PC-9 (cell line): ENCODE data around the gene WRAP53. TPM values are rescaled to one million over a fixed set of nuclear protein-coding genes. Genes with fewer than 3 reads are reported as not detected.

Source experiments
- BruUV-seq: library from RNA; stranded (reverse); fragments of 400-500 nt; replicated peaks from 2 replicates; lab custom pipeline; 2021; lab: Mats Ljungman, UMichigan
- CTCF ChIA-PET: fragments of 300-600 bp; sonication (Branson Sonifier 250); formaldehyde crosslinking; loops from one replicate; lab custom pipeline; 2022; ENCODE audit warnings: antibody characterized with exemption; lab: Charles Lee
- POLR2A ChIA-PET: fragments of 300-600 bp; sonication (Branson Sonifier 250); formaldehyde crosslinking; loops from one replicate; lab custom pipeline; 2022; ENCODE audit warnings: antibody characterized with exemption; ENCODE audit not compliant: unreplicated experiment; lab: Charles Lee
- DNase-seq, 2 experiments: peaks; one replicate each; pipeline versions ENCODE4 v3.0.0 to v3.0.0-alpha.2; 2015 to 2022; ENCODE audit warnings: mixed read lengths in 1 of 2
- H2AFZ ChIP-seq: fragments of 200-600 bp; sonication (generic); 2 replicates; pipeline ENCODE4 v1.8.1; 2017; ENCODE audit warnings: antibody characterized with exemption
- H3F3A ChIP-seq: fragments of 200-600 bp; sonication (generic); 2 replicates; pipeline ENCODE4 v1.8.1; 2017; ENCODE audit warnings: antibody characterized with exemption, mild to moderate bottlenecking, low read depth; ENCODE audit not compliant: insufficient read depth
- H3K27ac ChIP-seq: fragments of 200-600 bp; sonication (generic); 2 replicates; pipeline ENCODE4 v1.6.1; 2016; ENCODE audit warnings: mixed run types
- H3K27me3 ChIP-seq: fragments of 200-600 bp; sonication (generic); 2 replicates; pipeline ENCODE4 v1.6.1; 2016; ENCODE audit warnings: low read depth, mixed run types; ENCODE audit not compliant: insufficient read depth
- H3K36me3 ChIP-seq: fragments of 200-600 bp; sonication (generic); 2 replicates; pipeline ENCODE4 v1.6.1; 2016; ENCODE audit warnings: low read depth, mixed run types
- H3K4me1 ChIP-seq: fragments of 200-600 bp; sonication (generic); replicated peaks from 2 replicates; pipeline ENCODE4 v1.6.1; 2016; ENCODE audit warnings: mixed run types; ENCODE audit not compliant: insufficient read depth
- H3K4me2 ChIP-seq: fragments of 200-600 bp; sonication (generic); 2 replicates; pipeline ENCODE4 v1.6.1; 2017; ENCODE audit warnings: mixed run types
- H3K4me3 ChIP-seq: fragments of 200-600 bp; sonication (generic); 2 replicates; pipeline ENCODE4 v1.6.1; 2016; ENCODE audit warnings: mixed run types
- H3K79me2 ChIP-seq: fragments of 200-600 bp; sonication (generic); 2 replicates; pipeline ENCODE4 v1.6.1; 2017; ENCODE audit warnings: low read depth, mixed run types
- H3K9me2 ChIP-seq: fragments of 200-600 bp; sonication (generic); 2 replicates; pipeline ENCODE4 v1.8.1; 2017; ENCODE audit warnings: mild to moderate bottlenecking; ENCODE audit not compliant: insufficient read depth
- H3K9me3 ChIP-seq: fragments of 200-600 bp; sonication (generic); 2 replicates; pipeline ENCODE4 v1.8.1; 2016; ENCODE audit warnings: low read depth; ENCODE audit not compliant: insufficient read depth
- H4K20me1 ChIP-seq: fragments of 200-600 bp; sonication (generic); 2 replicates; pipeline ENCODE4 v1.8.1; 2017; ENCODE audit not compliant: insufficient read depth
- EZH2 ChIP-seq: fragments of 200-600 bp; sonication (generic); IDR thresholded peaks from 2 replicates; pipeline ENCODE4 v1.8.0; 2017; ENCODE audit warnings: antibody characterized with exemption, low read depth
- intact Hi-C: fragments of 100-400 bp; cut with micrococcal nuclease; formaldehyde crosslinking; loops from one replicate; pipeline ENCODE4 v1.10.0; 2022; ENCODE audit not compliant: unreplicated experiment
- total RNA-seq: library from RNA; stranded (reverse); gene quantifications from 2 replicates; pipeline ENCODE4 v1.2.3, GENCODE V29; 2021
- TF ChIP-seq, protein P1 (sequence below): fragments of 200-600 bp; sonication (generic); conservative IDR thresholded peaks from 2 replicates; pipeline ENCODE4 v1.6.1; 2017; ENCODE audit warnings: mixed run types, antibody characterized with exemption, mild to moderate bottlenecking, moderate library complexity

The WRAP53 gene
- total RNA-seq, 1 experiment from 2014 or later, result 31.9 TPM

DNA sequence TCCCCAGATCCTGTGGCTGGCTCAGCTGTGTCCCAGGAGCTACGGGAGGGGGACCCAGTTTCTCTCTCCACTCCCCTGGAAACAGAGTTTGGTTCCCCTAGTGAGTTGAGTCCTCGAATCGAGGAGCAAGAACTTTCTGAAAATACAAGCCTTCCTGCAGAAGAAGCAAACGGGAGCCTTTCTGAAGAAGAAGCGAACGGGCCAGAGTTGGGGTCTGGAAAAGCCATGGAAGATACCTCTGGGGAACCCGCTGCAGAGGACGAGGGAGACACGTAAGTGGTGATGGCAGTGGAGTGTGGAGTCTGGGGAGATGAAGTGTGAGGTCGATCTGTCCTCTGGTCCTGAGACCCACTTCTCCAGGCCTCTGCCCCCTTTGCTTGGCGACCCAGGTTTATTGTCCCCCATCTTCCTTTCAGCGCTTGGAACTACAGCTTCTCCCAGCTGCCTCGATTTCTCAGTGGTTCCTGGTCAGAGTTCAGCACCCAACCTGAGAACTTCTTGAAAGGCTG is 585 bp downstream of the WRAP53 start:
- no peaks in the 10 kb centered on the region for H3K9me2 ChIP-seq
- BruUV-seq, result TSS peak; percentile 26
- no peak for DNase-seq
- H3K36me3 ChIP-seq, result peaks cover 14% of the 10 kb centered on the region
- peaks cover 13% of the 10 kb centered on the region for H4K20me1 ChIP-seq
- intact Hi-C loops, result loop anchor here (1.0 to 5.0 kb wide), 12 partner anchors 28 to 642 kb away; partner anchors contain the start of genes CLDN7, DNAH2, SHBG and SLC2A4
- no peak for TF ChIP-seq EZH2
- TF ChIP-seq, protein P1, sequence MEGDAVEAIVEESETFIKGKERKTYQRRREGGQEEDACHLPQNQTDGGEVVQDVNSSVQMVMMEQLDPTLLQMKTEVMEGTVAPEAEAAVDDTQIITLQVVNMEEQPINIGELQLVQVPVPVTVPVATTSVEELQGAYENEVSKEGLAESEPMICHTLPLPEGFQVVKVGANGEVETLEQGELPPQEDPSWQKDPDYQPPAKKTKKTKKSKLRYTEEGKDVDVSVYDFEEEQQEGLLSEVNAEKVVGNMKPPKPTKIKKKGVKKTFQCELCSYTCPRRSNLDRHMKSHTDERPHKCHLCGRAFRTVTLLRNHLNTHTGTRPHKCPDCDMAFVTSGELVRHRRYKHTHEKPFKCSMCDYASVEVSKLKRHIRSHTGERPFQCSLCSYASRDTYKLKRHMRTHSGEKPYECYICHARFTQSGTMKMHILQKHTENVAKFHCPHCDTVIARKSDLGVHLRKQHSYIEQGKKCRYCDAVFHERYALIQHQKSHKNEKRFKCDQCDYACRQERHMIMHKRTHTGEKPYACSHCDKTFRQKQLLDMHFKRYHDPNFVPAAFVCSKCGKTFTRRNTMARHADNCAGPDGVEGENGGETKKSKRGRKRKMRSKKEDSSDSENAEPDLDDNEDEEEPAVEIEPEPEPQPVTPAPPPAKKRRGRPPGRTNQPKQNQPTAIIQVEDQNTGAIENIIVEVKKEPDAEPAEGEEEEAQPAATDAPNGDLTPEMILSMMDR, result no peak
- H3K4me3 ChIP-seq, result peak overlapping the region; percentile 99
- peaks cover 10% of the 10 kb centered on the region for H3K4me1 ChIP-seq
- no peak overlapping the region for H3K27ac ChIP-seq
- H3K79me2 ChIP-seq, result peaks cover 51% of the 10 kb centered on the region
- peak overlapping the region; percentile 86 for H2AFZ ChIP-seq
- H3F3A ChIP-seq, result peaks cover 33% of the 10 kb centered on the region
- H3K27me3 ChIP-seq, result no peaks in the 10 kb centered on the region
- ChIA-PET POLR2A (interaction anchor here (0.5 kb wide), 2 partner anchors 205 to 288 kb away, joined by 6 to 19 read pairs; partner anchors contain the start of gene POLR2A), CTCF (interaction anchor here (1.9 kb wide), 1 partner anchor 56 kb away, joined by 8 read pairs; no protein-coding TSS in a partner anchor)
- H3K4me2 ChIP-seq, result peak overlapping the region; percentile 98
- H3K9me3 ChIP-seq, result no peaks in the 10 kb centered on the region

DNA sequence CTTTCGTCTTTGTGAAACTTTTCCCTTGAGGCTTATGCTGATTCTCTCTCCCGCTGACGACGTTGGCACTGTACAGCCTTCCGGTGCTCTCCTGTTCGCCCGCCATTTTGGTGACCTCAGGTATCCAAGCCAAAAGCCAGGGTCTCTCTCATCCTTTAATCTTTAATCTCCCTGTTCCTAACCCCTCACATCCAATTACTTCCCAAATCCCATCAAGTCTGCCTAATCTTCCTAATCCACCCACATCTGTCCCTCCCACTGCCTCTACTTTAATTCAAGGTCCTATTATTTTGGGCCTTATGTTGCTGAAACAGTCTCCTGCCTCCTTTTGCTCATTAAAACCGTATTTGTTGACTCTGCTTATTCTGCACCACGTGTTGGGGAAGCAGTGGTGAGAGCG is 7.3 kb downstream of the WRAP53 start:
- TF ChIP-seq EZH2, result no peak
- H3K27me3 ChIP-seq, result no peaks in the 10 kb centered on the region
- H3K36me3 ChIP-seq, result no peaks in the 10 kb centered on the region
- H3K4me2 ChIP-seq, result no peak overlapping the region
- POLR2A ChIA-PET, result no interaction called here
- H3K9me2 ChIP-seq, result no peaks in the 10 kb centered on the region
- no peaks in the 10 kb centered on the region for H4K20me1 ChIP-seq
- BruUV-seq, result no TSS peak
- H3K4me1 ChIP-seq, result no peaks in the 10 kb centered on the region
- no peaks in the 10 kb centered on the region for H3K9me3 ChIP-seq
- no peak for DNase-seq
- no peak overlapping the region for H3K4me3 ChIP-seq
- no peak overlapping the region for H2AFZ ChIP-seq
- CTCF ChIA-PET, result interaction anchor here (0.6 kb wide), 1 partner anchor 743 kb away, joined by 3 read pairs; no protein-coding TSS in a partner anchor
- H3K27ac ChIP-seq, result no peak overlapping the region
- intact Hi-C loops, result no loop called here
- no peaks in the 10 kb centered on the region for H3F3A ChIP-seq
- H3K79me2 ChIP-seq, result no peaks in the 10 kb centered on the region

DNA sequence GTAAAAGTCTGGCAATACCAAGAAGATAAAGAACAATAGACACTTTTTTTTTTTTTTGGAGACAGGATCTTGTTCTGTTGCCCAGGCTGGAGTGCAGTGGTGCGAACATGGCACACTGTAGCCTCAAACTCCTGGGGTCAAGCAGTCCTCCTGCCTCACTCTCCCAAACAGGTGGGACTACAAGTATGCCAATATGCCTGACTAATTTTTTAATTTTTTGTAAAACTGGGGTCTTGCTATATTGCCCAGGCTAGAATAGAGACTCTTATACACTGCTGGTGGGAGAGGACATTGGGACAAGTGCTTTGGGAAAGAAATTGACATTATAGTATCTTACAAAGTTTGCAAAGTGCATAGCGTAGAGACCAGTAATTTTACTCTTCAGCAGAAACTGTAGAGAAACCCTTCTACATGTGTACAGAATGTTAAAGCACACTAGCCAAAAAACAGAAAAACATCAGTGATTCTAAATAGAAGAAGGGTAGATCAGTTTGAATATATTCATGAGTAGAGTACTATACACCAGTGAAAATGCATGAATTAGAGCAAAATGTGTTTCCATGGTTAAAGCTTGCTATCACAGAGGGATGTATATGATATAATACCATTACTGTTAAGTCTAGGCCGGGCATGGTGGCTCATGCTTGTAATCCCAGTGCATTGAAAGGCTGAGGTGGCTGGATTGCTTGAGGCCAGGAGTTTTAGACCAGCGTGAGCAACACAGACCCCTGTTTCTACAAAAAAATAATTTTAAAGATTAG is 9.7 kb downstream of the WRAP53 start:
- Histone ChIP-seq H3K9me3 (no peaks in the 10 kb centered on the region), H3K27me3 (no peaks in the 10 kb centered on the region), H3K4me1 (no peaks in the 10 kb centered on the region), H3K27ac (no peak overlapping the region), H2AFZ (no peak overlapping the region), H3K79me2 (no peaks in the 10 kb centered on the region), H3K4me3 (no peak overlapping the region), H4K20me1 (no peaks in the 10 kb centered on the region), H3F3A (no peaks in the 10 kb centered on the region), H3K4me2 (no peak overlapping the region), H3K36me3 (no peaks in the 10 kb centered on the region), H3K9me2 (no peaks in the 10 kb centered on the region)
- ChIA-PET POLR2A (no interaction called here), CTCF (no interaction called here)
- TF ChIP-seq EZH2, result no peak
- TF ChIP-seq, protein P1, result no peak
- no peak for DNase-seq
- intact Hi-C loops, result no loop called here
- no TSS peak for BruUV-seq
